H1 (cell line): ENCODE data around the gene UBA3. TPM values are rescaled to one million over a fixed set of nuclear protein-coding genes. Genes with fewer than 3 reads are reported as not detected.

Experiments used
- CTCF ChIA-PET: fragments of 300-600 bp; sonication (Branson Sonifier 250); formaldehyde crosslinking; loops from one replicate; lab custom pipeline; 2021; ENCODE audit not compliant: partially characterized antibody; lab: Charles Lee
- POLR2A ChIA-PET: fragments of 300-600 bp; sonication (Branson Sonifier 250); formaldehyde crosslinking; loops from one replicate; lab custom pipeline; 2021; ENCODE audit warnings: inconsistent platforms; ENCODE audit not compliant: partially characterized antibody; lab: Charles Lee
- DNase-seq, 2 experiments: peaks; one replicate each; pipeline versions ENCODE4 v3.0.0 to v3.0.0-alpha.2; 2010 to 2022; ENCODE audit warnings: low spot score in 2 of 2, low read depth in 1 of 2, mixed read lengths in 1 of 2
- FAIRE-seq: peaks from 2 replicates; lab custom pipeline; 2011; peaks lifted over from hg19 to GRCh38; lab: Jason Lieb, UNC
- H2AFZ ChIP-seq: 2 replicates; pipeline ENCODE4 v1.8.1; 2012; ENCODE audit warnings: low read length, inconsistent platforms
- H2AK5ac ChIP-seq: 2 replicates; pipeline ENCODE4 v1.6.1; 2013; ENCODE audit warnings: low read depth, low read length
- H2BK120ac ChIP-seq: replicated peaks from 2 replicates; pipeline ENCODE3; 2013; ENCODE audit warnings: low read depth, low read length, inconsistent platforms
- H2BK12ac ChIP-seq: 2 replicates; pipeline ENCODE4 v1.6.1; 2013; ENCODE audit warnings: low read depth, low read length
- H2BK15ac ChIP-seq: 2 replicates; pipeline ENCODE4 v1.6.1; 2013; ENCODE audit warnings: low read length
- H2BK20ac ChIP-seq: 2 replicates; pipeline ENCODE4 v1.6.1; 2013; ENCODE audit warnings: low read length
- H2BK5ac ChIP-seq: 2 replicates; pipeline ENCODE4 v1.6.1; 2013; ENCODE audit warnings: low read depth, low read length
- H3K14ac ChIP-seq: 2 replicates; pipeline ENCODE4 v1.6.1; 2013; ENCODE audit warnings: inconsistent platforms; ENCODE audit not compliant: insufficient read length
- H3K18ac ChIP-seq: 2 replicates; pipeline ENCODE4 v1.6.1; 2013; ENCODE audit warnings: low read length; ENCODE audit errors: extremely low read depth
- H3K23ac ChIP-seq: 2 replicates; pipeline ENCODE4 v1.6.1; 2013; ENCODE audit warnings: inconsistent platforms; ENCODE audit not compliant: insufficient read length
- H3K23me2 ChIP-seq: 2 replicates; pipeline ENCODE4 v1.6.1; 2013; ENCODE audit warnings: low read depth, low read length
- H3K27ac ChIP-seq: 2 replicates; pipeline ENCODE4 v1.6.1; 2011; ENCODE audit warnings: low read depth, low read length, inconsistent platforms
- H3K27me3 ChIP-seq, 4 experiments: replicated peaks in 1 of 4; 1 replicate in 1 of 4; 2 replicates in 3 of 4; pipeline versions ENCODE4 v1.6.1 to v1.8.1; 2011 to 2013; ENCODE audit warnings: low read length in 3 of 4, mild to moderate bottlenecking in 3 of 4, inconsistent platforms in 2 of 4, mixed read lengths in 2 of 4, moderate library complexity in 1 of 4; ENCODE audit not compliant: control insufficient read depth in 3 of 4, insufficient read depth in 3 of 4; ENCODE audit errors: extremely low read depth in 1 of 4
- H3K36me3 ChIP-seq, 4 experiments: 2 replicates each; pipeline versions ENCODE4 v1.6.1 to v1.8.1; 2011 to 2013; ENCODE audit warnings: mild to moderate bottlenecking in 4 of 4, low read length in 3 of 4, moderate library complexity in 2 of 4, control low read depth in 1 of 4, inconsistent platforms in 1 of 4; ENCODE audit not compliant: insufficient read depth in 4 of 4, control insufficient read depth in 2 of 4
- H3K4ac ChIP-seq: replicated peaks from 2 replicates; pipeline ENCODE3; 2013; ENCODE audit warnings: low read length, low read depth, mixed read lengths, inconsistent platforms; ENCODE audit not compliant: insufficient read length
- H3K4me1 ChIP-seq, 4 experiments: replicated peaks in 1 of 4; 1 replicate in 1 of 4; 2 replicates in 3 of 4; pipeline versions ENCODE4 v1.6.1 to v1.8.1; 2011 to 2013; ENCODE audit warnings: low read length in 3 of 4, inconsistent platforms in 2 of 4, mixed read lengths in 1 of 4; ENCODE audit not compliant: insufficient read depth in 4 of 4, control insufficient read depth in 3 of 4
- H3K4me2 ChIP-seq, 2 experiments: 2 replicates each; pipeline versions ENCODE4 v1.6.1 to v1.8.1; 2011 to 2013; ENCODE audit warnings: low read depth in 2 of 2, low read length in 2 of 2, control low read depth in 1 of 2, inconsistent platforms in 1 of 2, mild to moderate bottlenecking in 1 of 2; ENCODE audit not compliant: insufficient read depth in 1 of 2
- H3K4me3 ChIP-seq, 4 experiments: fragments of 200-600, 300-600 bp in 1 of 4; sonication (generic), shearing (Covaris generic), sonication (Bioruptor Twin) in 1 of 4; 2 replicates each; pipeline versions ENCODE4 v1.5.1 to v1.8.1; 2011 to 2016; ENCODE audit warnings: low read length in 4 of 4, low read depth in 3 of 4, control low read depth in 2 of 4, inconsistent platforms in 2 of 4, mild to moderate bottlenecking in 2 of 4, mixed read lengths in 1 of 4, moderate library complexity in 1 of 4; ENCODE audit not compliant: insufficient read depth in 2 of 4; ENCODE audit errors: extremely low read depth in 1 of 4
- H3K56ac ChIP-seq: replicated peaks from 2 replicates; pipeline ENCODE3; 2013; ENCODE audit warnings: low read depth, mild to moderate bottlenecking, mixed read lengths, low read length, inconsistent platforms; ENCODE audit not compliant: insufficient read length
- H3K79me1 ChIP-seq: 2 replicates; pipeline ENCODE4 v1.6.1; 2013; ENCODE audit warnings: low read depth, low read length, control low read depth
- H3K79me2 ChIP-seq, 2 experiments: 2 replicates each; pipeline versions ENCODE4 v1.6.1 to v1.8.1; 2012 to 2013; ENCODE audit warnings: low read length in 2 of 2, mild to moderate bottlenecking in 2 of 2, inconsistent platforms in 1 of 2; ENCODE audit not compliant: insufficient read depth in 2 of 2, control insufficient read depth in 1 of 2
- H3K9ac ChIP-seq, 4 experiments: replicated peaks in 1 of 4; 1 replicate in 1 of 4; 2 replicates in 3 of 4; pipeline versions ENCODE4 v1.6.1 to v1.8.1; 2011 to 2013; ENCODE audit warnings: low read depth in 3 of 4, low read length in 3 of 4, control low read depth in 2 of 4, mild to moderate bottlenecking in 2 of 4, moderate library complexity in 2 of 4, inconsistent platforms in 1 of 4; ENCODE audit errors: extremely low read depth in 1 of 4
- H3K9me3 ChIP-seq, 2 experiments: 2 replicates each; pipeline versions ENCODE4 v1.6.1 to v1.8.1; 2012 to 2013; ENCODE audit warnings: mild to moderate bottlenecking in 2 of 2, moderate library complexity in 2 of 2, control low read depth in 1 of 2, inconsistent platforms in 1 of 2, low read depth in 1 of 2, low read length in 1 of 2, mixed read lengths in 1 of 2; ENCODE audit not compliant: insufficient read depth in 2 of 2
- H4K20me1 ChIP-seq, 2 experiments: replicated peaks in 1 of 2; 2 replicates each; pipeline versions ENCODE3 to v1.8.1; 2011 to 2013; ENCODE audit warnings: inconsistent platforms in 2 of 2, low read length in 2 of 2, mild to moderate bottlenecking in 1 of 2; ENCODE audit not compliant: insufficient read depth in 2 of 2, control insufficient read depth in 1 of 2
- H4K5ac ChIP-seq: 2 replicates; pipeline ENCODE4 v1.6.1; 2013; ENCODE audit warnings: low read length, low read depth, mixed read lengths, inconsistent platforms; ENCODE audit not compliant: insufficient read length
- H4K8ac ChIP-seq: 2 replicates; pipeline ENCODE4 v1.8.0; 2013; ENCODE audit warnings: mild to moderate bottlenecking, moderate library complexity, low read length, inconsistent platforms; ENCODE audit not compliant: insufficient read depth; ENCODE audit errors: extremely low read depth
- H4K91ac ChIP-seq: replicated peaks from 2 replicates; pipeline ENCODE3; 2013; ENCODE audit warnings: low read length, mixed read lengths, inconsistent platforms; ENCODE audit not compliant: insufficient read length
- BACH1 ChIP-seq: IDR thresholded peaks from 2 replicates; pipeline ENCODE4 v1.6.1; 2012; ENCODE audit warnings: low read length, improper control_type of control experiment
- FOSL1 ChIP-seq: IDR thresholded peaks from 2 replicates; pipeline ENCODE4 v1.6.1; 2011; ENCODE audit warnings: mild to moderate bottlenecking, low read depth, low read length, moderate library complexity; ENCODE audit not compliant: insufficient read depth
- HDAC6 ChIP-seq: IDR thresholded peaks from one replicate; pipeline ENCODE4 v1.7.1; 2012; ENCODE audit warnings: low read depth, mild to moderate bottlenecking, inconsistent platforms, low read length, moderate library complexity
- JUND ChIP-seq: IDR thresholded peaks from 2 replicates; pipeline ENCODE4 v1.6.1; 2011; ENCODE audit warnings: mild to moderate bottlenecking, improper control_type of control experiment, low read length
- KDM4A ChIP-seq: IDR thresholded peaks from one replicate; pipeline ENCODE4 v1.7.1; 2012; ENCODE audit warnings: low read depth, mild to moderate bottlenecking, moderate library complexity, low read length, inconsistent platforms; ENCODE audit not compliant: severe bottlenecking
- MAFK ChIP-seq: IDR thresholded peaks from 2 replicates; pipeline ENCODE4 v1.6.1; 2012; ENCODE audit warnings: low read depth, mild to moderate bottlenecking, improper control_type of control experiment, low read length
- PHF8 ChIP-seq: fragments of 200-600 bp; sonication (generic); conservative IDR thresholded peaks from 2 replicates; pipeline ENCODE4 v1.7.1; 2012; ENCODE audit warnings: low read depth, mild to moderate bottlenecking, inconsistent platforms, low read length, moderate library complexity
- RAD21 ChIP-seq, 2 experiments: IDR thresholded peaks in 1 of 2; conservative IDR thresholded peaks in 1 of 2; 2 replicates each; pipeline ENCODE4 v1.6.1; 2011; ENCODE audit warnings: low read depth in 2 of 2, low read length in 2 of 2, improper control_type of control experiment in 1 of 2, inconsistent platforms in 1 of 2, mild to moderate bottlenecking in 1 of 2, moderate library complexity in 1 of 2
- SP2 ChIP-seq: IDR thresholded peaks from 2 replicates; pipeline ENCODE4 v1.6.1; 2012; ENCODE audit warnings: mild to moderate bottlenecking, low read length, inconsistent platforms
- TBP ChIP-seq: IDR thresholded peaks from 2 replicates; pipeline ENCODE4 v1.6.1; 2011; ENCODE audit warnings: low read depth, low read length, improper control_type of control experiment
- WGBS, 2 experiments: shearing (Covaris generic) in 1 of 2; methylation state at CpG; one replicate each; pipeline versions ENCODE4 v1.1.6 to v1.1.7; 2013 to 2015; ENCODE audit warnings: low lambda C conversion rate in 2 of 2, mixed read lengths in 2 of 2, inconsistent platforms in 1 of 2, low coverage in 1 of 2, missing lambda C conversion rate in 1 of 2; ENCODE audit not compliant: insufficient replicate concordance in 2 of 2, insufficient coverage in 1 of 2, insufficient read length in 1 of 2; ENCODE audit errors: extremely low coverage in 1 of 2, missing lambda C conversion rate in 1 of 2; 5-methylcytosine and 5-hydroxymethylcytosine counted together
- polyA plus RNA-seq, 7 experiments: library from polyadenylated mRNA; depleted of rRNA in 3 of 7; stranded (reverse) in 5 of 7; unstranded in 2 of 7; fragments of >200 nt in 5 of 7; fragments of 200-250 nt in 2 of 7; gene quantifications; 1 replicate in 5 of 7; 2 replicates in 1 of 7; 4 replicates in 1 of 7; pipeline versions ENCODE4 v1.2.1 to v1.2.3, GENCODE V29; 2011 to 2013; ENCODE audit warnings: missing spikeins in 2 of 7, mixed read lengths in 2 of 7
- total RNA-seq: library from RNA; stranded (reverse); fragmentation: NEBNext Ultra II Directional; extraction: Animal tissue kit (Norgen Biotek cat#: 25700); gene quantifications from 2 replicates; pipeline ENCODE4 v1.2.1, GENCODE V29; 2021

Gene UBA3
- total and polyA plus RNA-seq, 2 of the 8 experiments (the other 6 are each of a cell fraction or from before 2014, with no cell fraction given), result 40.8 to 97.8 TPM

- Histone ChIP-seq H3K27ac (no peak overlapping the region), H3K23me2 (no peaks in the 10 kb centered on the region), H3K9ac (no peak overlapping the region), H2BK15ac (no peak overlapping the region), H3K4me1 (no peaks in the 10 kb centered on the region), H2BK120ac (no peak overlapping the region), H3K4ac (no peak overlapping the region), H4K8ac (no peak overlapping the region), H3K27me3 (no peaks in the 10 kb centered on the region), H3K9me3 (no peaks in the 10 kb centered on the region), H3K79me1 (no peaks in the 10 kb centered on the region), H3K56ac (no peak overlapping the region), H3K18ac (no peak overlapping the region), H3K23ac (no peak overlapping the region), H3K4me2 (no peak overlapping the region), H4K20me1 (no peaks in the 10 kb centered on the region), H3K4me3 (no peak overlapping the region), H3K36me3 (peaks cover 7 to 40% (median 18%) of the 10 kb centered on the region in 4 experiments; a peak in 7 of 8 replicates), H4K5ac (no peak overlapping the region), H4K91ac (no peak overlapping the region), H3K79me2 (no peaks in the 10 kb centered on the region), H2BK5ac (no peak overlapping the region), H2BK12ac (no peak overlapping the region), H2AFZ (no peak overlapping the region), H2BK20ac (no peak overlapping the region), H2AK5ac (no peak overlapping the region)
- DNase-seq (no peak), FAIRE-seq (no peak)
- 86% methylated on average over 7 of the region's 7 CpGs; no CpG with 5 or more reads in 1 of the 2 experiments for WGBS, 2 experiments
- POLR2A ChIA-PET, result interaction anchor here (0.7 kb wide), 1 partner anchor 347 kb away, joined by 3 read pairs; no protein-coding TSS in a partner anchor
- CTCF ChIA-PET, result no interaction called here
- no peak for TF ChIP-seq BACH1
- no peak for TF ChIP-seq SP2
- no peak for TF ChIP-seq HDAC6
- TF ChIP-seq JUND, result no peak
- no peak for TF ChIP-seq KDM4A
- TF ChIP-seq FOSL1, result no peak
- no peak for TF ChIP-seq MAFK
- TF ChIP-seq TBP, result no peak
- TF ChIP-seq RAD21 (IDR thresholded peaks at IDR 0.05 in 1 of 2, conservative IDR thresholded peaks at IDR 0.05 in 1 of 2; ENCODE audit: low read depth in 2 of 2, low read length in 2 of 2), result no peak
- no peak for TF ChIP-seq PHF8
- TF ChIP-seq, all 59 proteins: peak for 0
- H3K14ac ChIP-seq, result no peak overlapping the region
These were observed 46.7 kb downstream of the UBA3 start for GRCh38 chr3:69033470-69033869.
